ENCODE measurements around the gene ZDHHC7.
"Not testable (repeated sequence)": the region's sequence is repeated elsewhere in the genome, so short reads cannot be mapped to it uniquely, and the experiment has no call there.

The ZDHHC7 gene

GRCh38 chr16:85042606-85043005 is 31.3 kb upstream of the ZDHHC7 start:
- no peak for DNase-seq

- DNase-seq, result no peak
Measured at GRCh38 chr16:85042167-85042526, 30.8 kb upstream of the ZDHHC7 start.

GRCh38 chr16:85041219-85042166 is 30.2 kb upstream of the ZDHHC7 start:
- no peak for DNase-seq

GRCh38 chr16:85040685-85041084 is 29.4 kb upstream of the ZDHHC7 start:
- no peak for DNase-seq

GRCh38 chr16:85037721-85038120 is 26.4 kb upstream of the ZDHHC7 start:
- no peak for DNase-seq

- no peak for DNase-seq
Measured at GRCh38 chr16:85037050-85037410, 25.7 kb upstream of the ZDHHC7 start.

- DNase-seq, result no peak
Measured at GRCh38 chr16:85036236-85037049, 25.1 kb upstream of the ZDHHC7 start.

- DNase-seq, result no peak
Measured at GRCh38 chr16:85034591-85035433, 23.5 kb upstream of the ZDHHC7 start.

GRCh38 chr16:85033171-85033570 is 21.8 kb upstream of the ZDHHC7 start:
- no peak for DNase-seq

GRCh38 chr16:85032187-85032586 is 20.9 kb upstream of the ZDHHC7 start:
- not testable (repeated sequence) for DNase-seq

- no peak for DNase-seq
Measured at GRCh38 chr16:85031451-85031850, 20.1 kb upstream of the ZDHHC7 start.

GRCh38 chr16:85029981-85030401 is 18.7 kb upstream of the ZDHHC7 start:
- DNase-seq, result no peak

GRCh38 chr16:85029408-85029784 is 18.1 kb upstream of the ZDHHC7 start:
- peak; percentile 57 to 73 for DNase-seq

GRCh38 chr16:85028685-85029407 is 17.5 kb upstream of the ZDHHC7 start:
- DNase-seq, result peak; percentile 61 to 68

GRCh38 chr16:85027958-85028684 is 16.8 kb upstream of the ZDHHC7 start:
- peak in 1 of 2 donors; percentile 25 for DNase-seq

GRCh38 chr16:85027349-85027957 is 16.1 kb upstream of the ZDHHC7 start, which contains the start of gene KIAA0513:
Gene KIAA0513 (plus strand): TSS chr16:85027795. CDS start chr16:85067072, 39,277 bp downstream.
- peak; percentile 94 to 95 for DNase-seq

GRCh38 chr16:85026703-85027102 is 15.4 kb upstream of the ZDHHC7 start:
- DNase-seq, result no peak

- DNase-seq, result no peak
Measured at GRCh38 chr16:85025781-85026653, 14.7 kb upstream of the ZDHHC7 start.

GRCh38 chr16:85019659-85020245 is 8.4 kb upstream of the ZDHHC7 start:
- DNase-seq, result no peak
